Heart left ventricle (tissue), 13 donors: ENCODE results near the gene NASP.

Experiments
- POLR2A ChIP-seq, 2 donors: fragments of 450-650 bp; IDR thresholded peaks; one replicate each; pipeline ENCODE4 v1.6.1; 2017; ENCODE audit warnings: antibody characterized with exemption in 2 of 2, mild to moderate bottlenecking in 2 of 2, moderate library complexity in 2 of 2
- TF ChIP-seq, protein P1 (sequence below), 12 donors: fragments of 200-600 bp; sonication (generic) in 4 of 12; IDR thresholded peaks; one replicate each; pipeline versions ENCODE4 v1.5.0 to v1.8.0; 2018 to 2022; ENCODE audit warnings: antibody characterized with exemption in 12 of 12, mild to moderate bottlenecking in 5 of 12
- donor health status: ischemic (EF 13 %, LVEDD 7.1; RV severe dilation, severe dysfunction).
- donor health status: DM: no; HTN: yes; CAD: no.
- donor health status: DM: no; HTN: no; CAD: no.
- donor health status: ischemic (EF 25% LVEDD 6.9; RV normal size, moderate dysfunction).
- donor health status: ischemic (EF 25% LVEDD 5.7; RV mildly dilated, moderate dysfunction).
- donor health status: ischemic (EF 35%, LVEDD 5.7; RV mildly dilated, moderate dysfunction).
- donor health status: nonischemic (EF 11% LVEDD 7.7; RV severe dilation, severe dysfunction).
- donor health status: DM: yes; HTN: yes; CAD: no.
- donor health status: PGD.
- donor health status: ischemic (EF 29% LVEDD 5.4; RV normal size, mild dysfunction).
- donor health status: nonischemic (EF 23%, LVEDD 6.1; RV moderate dilation, normal function).

DNA sequence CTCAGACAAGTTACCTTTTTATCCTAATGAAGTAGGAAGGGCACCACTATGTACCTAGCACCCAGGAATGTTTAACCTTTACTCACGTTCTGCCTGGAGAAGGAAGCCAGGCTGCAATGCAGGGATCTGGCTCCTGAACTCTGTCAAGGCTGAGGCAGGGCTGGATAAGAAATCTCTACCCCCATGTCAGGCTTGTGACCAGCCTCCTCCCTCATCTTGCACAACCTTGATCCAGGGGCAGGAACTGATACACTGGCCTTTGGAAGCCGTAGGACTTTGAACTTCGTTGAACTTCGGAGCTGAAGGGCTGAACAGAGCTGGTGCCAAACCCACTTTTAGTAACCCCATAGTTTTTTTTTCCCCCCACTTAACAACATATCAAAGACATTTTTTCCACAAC lies 41.2 kb upstream of the NASP start:
- TF ChIP-seq, protein P1, sequence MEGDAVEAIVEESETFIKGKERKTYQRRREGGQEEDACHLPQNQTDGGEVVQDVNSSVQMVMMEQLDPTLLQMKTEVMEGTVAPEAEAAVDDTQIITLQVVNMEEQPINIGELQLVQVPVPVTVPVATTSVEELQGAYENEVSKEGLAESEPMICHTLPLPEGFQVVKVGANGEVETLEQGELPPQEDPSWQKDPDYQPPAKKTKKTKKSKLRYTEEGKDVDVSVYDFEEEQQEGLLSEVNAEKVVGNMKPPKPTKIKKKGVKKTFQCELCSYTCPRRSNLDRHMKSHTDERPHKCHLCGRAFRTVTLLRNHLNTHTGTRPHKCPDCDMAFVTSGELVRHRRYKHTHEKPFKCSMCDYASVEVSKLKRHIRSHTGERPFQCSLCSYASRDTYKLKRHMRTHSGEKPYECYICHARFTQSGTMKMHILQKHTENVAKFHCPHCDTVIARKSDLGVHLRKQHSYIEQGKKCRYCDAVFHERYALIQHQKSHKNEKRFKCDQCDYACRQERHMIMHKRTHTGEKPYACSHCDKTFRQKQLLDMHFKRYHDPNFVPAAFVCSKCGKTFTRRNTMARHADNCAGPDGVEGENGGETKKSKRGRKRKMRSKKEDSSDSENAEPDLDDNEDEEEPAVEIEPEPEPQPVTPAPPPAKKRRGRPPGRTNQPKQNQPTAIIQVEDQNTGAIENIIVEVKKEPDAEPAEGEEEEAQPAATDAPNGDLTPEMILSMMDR (IDR thresholded peaks at IDR 0.05) = no peak
- no peak for TF ChIP-seq POLR2A (IDR thresholded peaks at IDR 0.05)
